A673 (cell line): ENCODE data around the gene DCLRE1B.

ENCODE experiments used
- EZH2 ChIP-seq: fragments of 200-600 bp; sonication (generic); IDR thresholded peaks from 2 replicates; pipeline ENCODE4 v1.6.1; 2017; ENCODE audit warnings: borderline replicate concordance, low read depth, mild to moderate bottlenecking, mixed read lengths, antibody characterized with exemption, low read length; ENCODE audit not compliant: poor library complexity, severe bottlenecking
- TF ChIP-seq, protein P1 (sequence below): fragments of 300-800, 200-600 bp; sonication (generic); conservative IDR thresholded peaks from 2 replicates; pipeline ENCODE4 v1.5.1; 2017; ENCODE audit warnings: low read depth, mild to moderate bottlenecking, antibody characterized with exemption, low read length, moderate library complexity, mixed read lengths

- TF ChIP-seq, protein P1, sequence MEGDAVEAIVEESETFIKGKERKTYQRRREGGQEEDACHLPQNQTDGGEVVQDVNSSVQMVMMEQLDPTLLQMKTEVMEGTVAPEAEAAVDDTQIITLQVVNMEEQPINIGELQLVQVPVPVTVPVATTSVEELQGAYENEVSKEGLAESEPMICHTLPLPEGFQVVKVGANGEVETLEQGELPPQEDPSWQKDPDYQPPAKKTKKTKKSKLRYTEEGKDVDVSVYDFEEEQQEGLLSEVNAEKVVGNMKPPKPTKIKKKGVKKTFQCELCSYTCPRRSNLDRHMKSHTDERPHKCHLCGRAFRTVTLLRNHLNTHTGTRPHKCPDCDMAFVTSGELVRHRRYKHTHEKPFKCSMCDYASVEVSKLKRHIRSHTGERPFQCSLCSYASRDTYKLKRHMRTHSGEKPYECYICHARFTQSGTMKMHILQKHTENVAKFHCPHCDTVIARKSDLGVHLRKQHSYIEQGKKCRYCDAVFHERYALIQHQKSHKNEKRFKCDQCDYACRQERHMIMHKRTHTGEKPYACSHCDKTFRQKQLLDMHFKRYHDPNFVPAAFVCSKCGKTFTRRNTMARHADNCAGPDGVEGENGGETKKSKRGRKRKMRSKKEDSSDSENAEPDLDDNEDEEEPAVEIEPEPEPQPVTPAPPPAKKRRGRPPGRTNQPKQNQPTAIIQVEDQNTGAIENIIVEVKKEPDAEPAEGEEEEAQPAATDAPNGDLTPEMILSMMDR, result no peak
- TF ChIP-seq EZH2, result no peak
These were observed 9.2 kb upstream of the DCLRE1B start for GRCh38 chr1:113895961-113896360.
